Fibroblast of the aortic adventitia (primary cell): Measurements from ENCODE around the gene SYT17. TPM values are rescaled to one million over a fixed set of nuclear protein-coding genes. Genes with fewer than 3 reads are reported as not detected.

Experiments used
- DNase-seq: peaks from one replicate; pipeline ENCODE4 v3.0.0-alpha.2; 2010; ENCODE audit warnings: low read depth
- H3K4me3 ChIP-seq: 2 replicates; pipeline ENCODE4 v1.5.1; 2011; ENCODE audit warnings: low read depth, mild to moderate bottlenecking, control low read depth, low read length, moderate library complexity
- total RNA-seq: library from RNA; depleted of rRNA; stranded (reverse); fragments of >200 nt; gene quantifications from 2 replicates; pipeline ENCODE4 v1.2.3, GENCODE V29; 2012; ENCODE audit warnings: low replicate concordance
- TF ChIP-seq, protein P1 (sequence below): IDR thresholded peaks from 2 replicates; pipeline ENCODE4 v1.5.1; 2011; ENCODE audit warnings: mild to moderate bottlenecking, low read length, control low read depth, inconsistent platforms; ENCODE audit not compliant: insufficient read depth

The SYT17 gene
- total RNA-seq, 1 donor: under 0.01 TPM

DNA sequence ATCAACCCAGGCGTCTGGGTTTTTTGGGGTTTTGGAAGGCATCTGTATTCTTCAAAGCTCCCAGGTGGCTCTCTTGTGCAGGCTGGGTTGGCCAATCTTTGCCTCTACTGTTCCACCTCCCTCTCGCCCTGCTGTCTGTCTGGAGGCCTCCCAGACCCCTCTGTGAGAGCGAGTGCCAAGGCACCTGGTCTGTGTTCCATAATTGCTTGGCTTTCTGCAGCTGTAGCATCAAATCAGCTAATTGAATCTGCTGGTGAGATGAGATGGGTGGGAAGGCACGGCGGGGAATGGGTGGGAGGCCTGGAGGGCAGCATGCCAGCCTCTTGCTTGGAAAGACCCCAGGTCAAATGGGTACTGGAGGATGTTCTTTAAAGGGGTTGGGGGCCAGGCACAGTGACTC is 64.9 kb downstream of the SYT17 start:
- H3K4me3 ChIP-seq: no peak overlapping the region
- TF ChIP-seq, protein P1, sequence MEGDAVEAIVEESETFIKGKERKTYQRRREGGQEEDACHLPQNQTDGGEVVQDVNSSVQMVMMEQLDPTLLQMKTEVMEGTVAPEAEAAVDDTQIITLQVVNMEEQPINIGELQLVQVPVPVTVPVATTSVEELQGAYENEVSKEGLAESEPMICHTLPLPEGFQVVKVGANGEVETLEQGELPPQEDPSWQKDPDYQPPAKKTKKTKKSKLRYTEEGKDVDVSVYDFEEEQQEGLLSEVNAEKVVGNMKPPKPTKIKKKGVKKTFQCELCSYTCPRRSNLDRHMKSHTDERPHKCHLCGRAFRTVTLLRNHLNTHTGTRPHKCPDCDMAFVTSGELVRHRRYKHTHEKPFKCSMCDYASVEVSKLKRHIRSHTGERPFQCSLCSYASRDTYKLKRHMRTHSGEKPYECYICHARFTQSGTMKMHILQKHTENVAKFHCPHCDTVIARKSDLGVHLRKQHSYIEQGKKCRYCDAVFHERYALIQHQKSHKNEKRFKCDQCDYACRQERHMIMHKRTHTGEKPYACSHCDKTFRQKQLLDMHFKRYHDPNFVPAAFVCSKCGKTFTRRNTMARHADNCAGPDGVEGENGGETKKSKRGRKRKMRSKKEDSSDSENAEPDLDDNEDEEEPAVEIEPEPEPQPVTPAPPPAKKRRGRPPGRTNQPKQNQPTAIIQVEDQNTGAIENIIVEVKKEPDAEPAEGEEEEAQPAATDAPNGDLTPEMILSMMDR: no peak
- no peak for DNase-seq

DNA sequence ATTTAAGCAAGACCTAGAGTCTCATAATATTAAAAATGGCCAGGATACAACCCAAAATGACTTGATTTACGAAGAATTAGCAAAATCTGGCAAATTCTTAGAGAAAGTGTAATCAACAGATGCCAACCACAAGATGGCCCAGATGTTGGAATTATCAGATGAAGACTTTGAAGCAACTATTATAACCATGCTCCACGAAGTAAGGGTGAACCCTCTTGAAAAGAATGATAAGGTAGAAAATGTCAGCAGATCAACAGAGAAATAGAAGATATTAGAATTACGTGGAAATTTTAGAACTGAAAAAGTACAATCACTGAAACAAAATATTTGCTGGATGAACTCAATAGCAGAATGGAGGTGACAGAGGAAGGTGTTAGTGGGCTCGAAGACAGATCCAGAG is 67.4 kb downstream of the SYT17 start:
- no peak for DNase-seq
- TF ChIP-seq, protein P1: no peak
- no peak overlapping the region for H3K4me3 ChIP-seq

DNA sequence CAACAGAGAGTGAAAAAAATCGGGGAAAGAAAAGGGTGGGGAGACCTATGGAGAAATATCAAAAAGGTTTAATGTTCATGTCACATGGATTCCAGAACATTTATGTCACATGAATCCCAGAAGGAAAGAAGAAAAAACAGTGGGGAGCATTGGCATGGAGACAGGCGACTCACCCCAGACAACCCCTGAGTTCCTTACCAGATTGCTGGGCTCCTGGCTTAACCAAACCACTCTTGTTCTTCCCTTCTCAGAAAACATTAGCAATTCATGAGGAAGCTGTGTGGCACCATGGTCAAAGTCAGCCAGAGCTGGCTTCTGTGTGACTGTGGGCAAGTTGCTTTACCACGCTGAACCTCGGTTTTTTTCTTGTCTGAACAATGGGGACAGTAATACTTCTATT is 67.8 kb downstream of the SYT17 start:
- TF ChIP-seq, protein P1: no peak
- no peak overlapping the region for H3K4me3 ChIP-seq
- no peak for DNase-seq

DNA sequence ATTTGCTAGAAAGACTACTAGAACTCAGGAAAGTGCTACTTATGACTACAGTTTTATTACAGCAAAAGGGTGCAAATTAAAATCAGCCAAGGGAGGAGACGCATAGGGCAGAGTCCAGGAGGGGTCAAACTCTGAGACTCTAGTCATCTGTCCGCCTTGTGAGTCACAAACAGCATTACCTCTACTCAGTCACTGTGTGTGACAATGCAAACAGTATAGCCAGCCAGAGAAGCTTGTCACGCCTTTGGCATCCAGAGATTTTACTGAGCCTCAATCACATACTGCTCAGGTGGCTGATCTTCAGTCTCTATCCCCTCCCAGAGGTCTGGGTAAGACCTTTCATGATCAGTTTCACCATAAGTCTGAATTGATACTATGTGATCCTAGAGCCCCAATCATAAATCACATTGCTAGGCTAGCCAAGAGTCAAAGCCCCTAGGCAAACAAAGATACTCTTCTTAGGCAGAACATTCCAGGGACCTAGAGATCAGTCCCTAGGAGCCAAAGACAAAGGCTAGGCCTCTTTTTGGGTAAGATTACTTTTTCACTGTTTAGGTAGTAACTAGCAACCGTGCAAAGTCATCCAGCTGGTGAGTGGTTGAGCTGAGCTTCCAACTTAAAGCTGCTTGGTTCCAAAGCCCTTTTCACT is 68.6 kb downstream of the SYT17 start:
- H3K4me3 ChIP-seq: no peak overlapping the region
- no peak for DNase-seq
- TF ChIP-seq, protein P1: no peak

DNA sequence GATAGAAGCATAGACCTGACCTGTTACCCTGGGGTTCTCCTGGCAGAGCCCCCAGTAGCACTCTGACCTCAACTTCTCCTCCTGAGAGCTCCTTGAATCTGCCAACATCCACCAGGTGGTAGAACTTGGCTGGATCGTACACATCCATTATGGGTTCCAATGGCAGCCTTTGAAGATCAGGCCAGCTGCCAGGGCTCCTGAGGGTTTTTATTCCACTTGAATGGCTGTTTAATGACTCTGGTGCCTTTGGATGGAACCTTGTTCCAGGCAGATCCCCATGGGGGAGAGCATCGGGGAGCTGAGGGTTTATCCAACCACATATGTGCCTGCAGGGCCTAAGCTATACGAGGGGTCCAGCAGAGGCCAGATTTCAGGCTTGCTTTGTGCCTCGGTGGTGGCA is 70.4 kb downstream of the SYT17 start:
- no peak for DNase-seq
- H3K4me3 ChIP-seq: no peak overlapping the region
- TF ChIP-seq, protein P1: no peak

DNA sequence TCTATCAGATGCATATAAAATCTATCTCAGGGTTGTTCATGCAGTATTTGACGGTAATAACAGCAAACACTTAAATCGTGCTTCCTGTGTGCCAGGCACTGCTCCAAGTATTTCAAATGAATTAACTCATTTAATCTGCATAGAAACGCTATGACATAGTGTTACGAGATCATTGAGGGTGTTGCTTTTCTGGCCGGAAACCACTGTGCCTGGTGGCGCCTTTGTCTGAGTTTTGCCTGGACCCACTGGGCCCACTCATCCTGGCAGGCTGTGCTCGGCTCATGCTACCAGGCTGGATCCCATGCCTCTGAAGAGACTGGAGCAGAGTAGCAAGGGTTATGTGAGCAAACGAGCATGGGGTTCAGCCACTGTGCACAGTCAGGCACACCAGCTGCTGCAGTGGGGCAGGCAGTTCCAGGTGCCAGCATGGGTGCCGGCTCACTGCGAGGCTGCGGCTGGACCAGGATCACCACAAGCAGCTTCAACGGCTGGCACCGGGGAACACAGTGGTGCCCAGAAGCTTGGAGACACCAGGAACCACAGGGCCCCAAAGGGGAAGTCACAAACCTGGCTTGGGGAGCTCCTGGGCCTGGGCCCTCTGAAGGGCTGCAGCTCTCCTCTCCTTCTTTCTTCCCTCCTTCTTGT is 71.6 kb downstream of the SYT17 start:
- no peak for DNase-seq
- TF ChIP-seq, protein P1: no peak
- no peak overlapping the region for H3K4me3 ChIP-seq
